K562 (cell line): ENCODE measurements around the gene MAP3K14. TPM values are rescaled to one million over a fixed set of nuclear protein-coding genes. Genes with fewer than 3 reads are reported as not detected.

Experiments used
- ATAC-seq: fragments of 200-7000 bp; cut with Tn5 transposase; 3 replicates; pipeline ENCODE4 v1.9.1; 2020; ENCODE audit warnings: moderate library complexity
- BruUV-seq: library from RNA; stranded (reverse); fragments of 400-500 nt; replicated peaks from 2 replicates; lab custom pipeline; 2021; lab: Mats Ljungman, UMichigan
- CTCF ChIA-PET: fragments of 300-600 bp; formaldehyde crosslinking; extraction: SDS; loops from one replicate; lab custom pipeline; 2021; ENCODE audit warnings: low intra/inter-chr PET ratio; lab: Yijun Ruan, JAX
- POLR2A ChIA-PET: fragments of 300-600, 350-650 bp; sonication (Branson Sonifier 250); formaldehyde crosslinking; extraction: SDS; loops from one replicate; lab custom pipeline; 2021; ENCODE audit warnings: antibody characterized with exemption, inconsistent platforms; lab: Yijun Ruan, JAX
- DNase-seq, 4 experiments: peaks; one replicate each; pipeline versions ENCODE4 v3.0.0 to v3.0.0-alpha.2; 2011 to 2018; ENCODE audit warnings: low spot score in 3 of 4, mixed read lengths in 3 of 4; ENCODE audit errors: extremely low read depth in 1 of 4
- FAIRE-seq: peaks from 2 replicates; lab custom pipeline; 2011; peaks lifted over from hg19 to GRCh38; lab: Jason Lieb, UNC
- H2AFZ ChIP-seq: 2 replicates; pipeline ENCODE4 v1.6.0; 2011; ENCODE audit warnings: low read depth, low read length, control low read depth, inconsistent platforms
- H3K27ac ChIP-seq: fragments of 200-600 bp; 3 replicates; pipeline ENCODE4 v1.8.0; 2011; ENCODE audit warnings: low read depth, mild to moderate bottlenecking, control low read depth, inconsistent platforms, low read length, moderate library complexity, mixed read lengths; ENCODE audit errors: extremely low read depth
- H3K27me3 ChIP-seq, 2 experiments: fragments of 300-600 bp in 1 of 2; 2 replicates in 1 of 2; 3 replicates in 1 of 2; pipeline versions ENCODE4 v1.6.0 to v1.8.0; 2011; ENCODE audit warnings: inconsistent platforms in 2 of 2, low read length in 2 of 2, mild to moderate bottlenecking in 1 of 2, mixed read lengths in 1 of 2, moderate library complexity in 1 of 2; ENCODE audit not compliant: control insufficient read depth in 2 of 2, insufficient read depth in 2 of 2
- H3K36me3 ChIP-seq: fragments of 300-600 bp; 3 replicates; pipeline ENCODE4 v1.8.0; 2011; ENCODE audit warnings: mild to moderate bottlenecking, low read length, inconsistent platforms; ENCODE audit not compliant: control insufficient read depth, insufficient read depth
- H3K4me1 ChIP-seq, 2 experiments: fragments of 200-600 bp in 1 of 2; replicated peaks in 1 of 2; 2 replicates in 1 of 2; 3 replicates in 1 of 2; pipeline versions ENCODE4 v1.5.1 to v1.8.0; 2011; ENCODE audit warnings: inconsistent platforms in 2 of 2, low read length in 2 of 2, mild to moderate bottlenecking in 1 of 2, mixed read lengths in 1 of 2, moderate library complexity in 1 of 2; ENCODE audit not compliant: control insufficient read depth in 2 of 2, insufficient read depth in 2 of 2
- H3K4me2 ChIP-seq: 2 replicates; pipeline ENCODE4 v1.6.1; 2011; ENCODE audit warnings: low read length, control low read depth, inconsistent platforms, mixed read lengths; ENCODE audit not compliant: insufficient read depth
- H3K4me3 ChIP-seq: fragments of 200-600 bp; sonication (generic), shearing (Covaris generic); 2 replicates; pipeline ENCODE4 v1.5.1; 2016; ENCODE audit warnings: control low read depth, inconsistent platforms
- H3K79me2 ChIP-seq: fragments of 200-600 bp; 3 replicates; pipeline ENCODE4 v1.8.0; 2011; ENCODE audit warnings: low read length, inconsistent platforms; ENCODE audit not compliant: control insufficient read depth, insufficient read depth
- H3K9ac ChIP-seq, 2 experiments: 2 replicates each; pipeline versions ENCODE4 v1.6.0 to v1.6.1; 2011; ENCODE audit warnings: low read depth in 2 of 2, low read length in 2 of 2, control low read depth in 1 of 2, inconsistent platforms in 1 of 2, mild to moderate bottlenecking in 1 of 2, mixed read lengths in 1 of 2; ENCODE audit not compliant: insufficient read depth in 1 of 2
- H3K9me1 ChIP-seq: one replicate; pipeline ENCODE4 v1.6.0; 2011; ENCODE audit warnings: inconsistent platforms, mild to moderate bottlenecking, low read length, moderate library complexity; ENCODE audit not compliant: control insufficient read depth, insufficient read depth
- H3K9me3 ChIP-seq: replicated peaks from 2 replicates; pipeline ENCODE4 v1.5.1; 2011; ENCODE audit warnings: low read depth, low read length, inconsistent platforms; ENCODE audit not compliant: control insufficient read depth, insufficient read depth
- H4K20me1 ChIP-seq: replicated peaks from 2 replicates; pipeline ENCODE4 v1.6.1; 2011; ENCODE audit warnings: low read length, inconsistent platforms, mixed read lengths; ENCODE audit not compliant: control insufficient read depth, insufficient read depth
- CLOCK ChIP-seq: fragments of 250-450 bp; sonication (Bioruptor Pico); IDR thresholded peaks from 2 replicates; pipeline ENCODE4 v1.4.0; 2020; ENCODE audit warnings: mild to moderate bottlenecking, moderate library complexity, borderline replicate concordance
- EWSR1 ChIP-seq: fragments of 450-650 bp; IDR thresholded peaks from 2 replicates; pipeline ENCODE4 v1.6.1; 2018; ENCODE audit warnings: borderline replicate concordance, mild to moderate bottlenecking, low read depth, moderate library complexity; ENCODE audit not compliant: partially characterized antibody
- FOSL1 ChIP-seq: fragments of 200-800 bp; sonication (Bioruptor generic); conservative IDR thresholded peaks from 2 replicates; pipeline ENCODE4 v1.6.1; 2016; ENCODE audit warnings: missing genetic modification characterization, missing compliant biosample characterization
- IFI16 ChIP-seq: fragments of 250-450 bp; sonication (Bioruptor Pico); IDR thresholded peaks from 2 replicates; pipeline ENCODE4 v2.1.2; 2022; ENCODE audit warnings: mild to moderate bottlenecking, inconsistent platforms
- POLR2G ChIP-seq: fragments of 200-400 bp; formaldehyde crosslinking; IDR thresholded peaks from 2 replicates; pipeline ENCODE4 v1.6.1; 2017; ENCODE audit warnings: low read depth, mild to moderate bottlenecking, antibody characterized with exemption, low read length, moderate library complexity
- RBFOX2 ChIP-seq: fragments of 200-400 bp; formaldehyde crosslinking; IDR thresholded peaks from 2 replicates; pipeline ENCODE4 v1.6.1; 2017; ENCODE audit warnings: low read depth, mild to moderate bottlenecking, low read length, moderate library complexity
- SMAD3 ChIP-seq: fragments of 450-650 bp; formaldehyde crosslinking; conservative IDR thresholded peaks from 2 replicates; pipeline ENCODE4 v1.4.0; 2020; ENCODE audit warnings: mild to moderate bottlenecking
- SMARCB1 ChIP-seq: IDR thresholded peaks from 2 replicates; pipeline ENCODE4 v1.6.1; 2011; ENCODE audit warnings: improper control_type of control experiment, low read depth; ENCODE audit not compliant: insufficient read length
- TFAP4 ChIP-seq: sonication (generic); formaldehyde crosslinking; IDR thresholded peaks from 2 replicates; pipeline ENCODE4 v1.8.0; 2022; ENCODE audit warnings: missing genetic modification reagents, mild to moderate bottlenecking, moderate library complexity, borderline replicate concordance
- ZNF512 ChIP-seq: IDR thresholded peaks from 2 replicates; pipeline ENCODE4 v1.6.1; 2016; ENCODE audit warnings: missing genetic modification characterization, missing compliant biosample characterization
- WGBS: fragments of 100-300 bp; shearing (Covaris generic); methylation state at CpG from one replicate; pipeline ENCODE4 v1.1.6; 2016; ENCODE audit warnings: low coverage, mixed read lengths; ENCODE audit not compliant: insufficient coverage; ENCODE audit errors: missing lambda C conversion rate; 5-methylcytosine and 5-hydroxymethylcytosine counted together
- in situ Hi-C: fragments of 300-500 bp; cut with MboI; formaldehyde crosslinking; loops from 4 replicates; pipeline ENCODE4 v1.15.0; 2018; ENCODE audit warnings: inconsistent platforms, mixed read lengths
- intact Hi-C: fragments of 100-400 bp; cut with micrococcal nuclease; formaldehyde crosslinking; loops from 2 replicates; pipeline ENCODE4 v1.14.2; 2022
- polyA plus RNA-seq, 8 experiments: library from polyadenylated mRNA; depleted of rRNA in 4 of 8; stranded (reverse) in 5 of 8; unstranded in 3 of 8; fragments of >200 nt; fragmentation: Nextera tagmentation in 2 of 8; fragmentation: Illumina TruSeq in 1 of 8; extraction: Ambion mirVana in 2 of 8; extraction: Trizol in 1 of 8; gene quantifications; 2 replicates each; pipeline versions ENCODE4 v1.2.1 to v1.2.3, GENCODE V29; 2011 to 2014; ENCODE audit warnings: inconsistent platforms in 1 of 8, missing spikeins in 1 of 8
- total RNA-seq, 7 experiments: library from RNA; depleted of rRNA in 6 of 7; stranded (reverse); fragments of >200 nt in 6 of 7; fragmentation: Illumina TruSeq in 2 of 7; extraction: Trizol in 2 of 7; gene quantifications; 2 replicates each; pipeline versions ENCODE4 v1.2.1 to v1.2.3, GENCODE V29; 2011 to 2021; ENCODE audit warnings: low replicate concordance in 1 of 7
- TF ChIP-seq, protein P1 (sequence below), 2 experiments: fragments of 450-650 bp in 1 of 2; sonication (generic) in 1 of 2; formaldehyde crosslinking in 1 of 2; IDR thresholded peaks in 1 of 2; conservative IDR thresholded peaks in 1 of 2; 2 replicates each; pipeline versions ENCODE4 v1.6.1 to v1.8.1; 2016 to 2023; ENCODE audit warnings: mild to moderate bottlenecking in 2 of 2, moderate library complexity in 2 of 2, inconsistent platforms in 1 of 2, missing genetic modification reagents in 1 of 2

MAP3K14 gene
- total and polyA plus RNA-seq, 9 of the 15 experiments (the other 6 are each of a cell fraction or from before 2014, with no cell fraction given) = 0.45 to 8.7 (median 3.2) TPM

GRCh38 chr17:45261577-45262515, 55.0 kb downstream of the MAP3K14 start, which contains the start of gene SPATA32:
Gene SPATA32 (minus strand): TSS chr17:45262094. CDS start chr17:45262016, 78 bp downstream.
- Histone ChIP-seq H3K9me3 (no peaks in the 10 kb centered on the region), H3K4me3 (no peak within 1 kb of the TSS), H3K27ac (no peak within 1 kb of the TSS), H3K36me3 (peaks cover 45% of the 10 kb centered on the region; the same call in 2 of the 3 replicates), H2AFZ (no peak within 1 kb of the TSS), H3K4me2 (no peak within 1 kb of the TSS), H3K9ac (no peak within 1 kb of the TSS; a peak in 2 of 4 replicates), H3K9me1 (no peaks in the 10 kb centered on the region), H3K27me3 (no peaks in the 10 kb centered on the region), H4K20me1 (0 out of 2 replicates have a peak, but pooled peaks cover 6% of the 10 kb centered on the region), H3K79me2 (no peaks in the 10 kb centered on the region), H3K4me1 (peaks cover 0 to 22% of the 10 kb centered on the region in 2 experiments; a peak in 3 of 5 replicates)
- BruUV-seq = no TSS peak
- no peak for ATAC-seq
- ChIA-PET POLR2A (no interaction called here), CTCF (no interaction called here)
- in situ Hi-C loops (no loop called here), intact Hi-C loops (no loop called here)
- no peak for DNase-seq
- no peak for FAIRE-seq
- 92% methylated on average over 35 of the region's 68 CpGs for WGBS
- TF ChIP-seq SMARCB1 (no peak), POLR2G (peak; percentile 65), TFAP4 (CRISPR knock-in tag) (no peak), FOSL1 (tag) (no peak), CLOCK (CRISPR knock-in tag) (no peak), ZNF512 (tag) (no peak), SMAD3 (CRISPR knock-in tag) (no peak), RBFOX2 (peak; percentile 35; the same call in 1 of the 2 replicates), IFI16 (CRISPR knock-in tag) (no peak), EWSR1 (no peak)
- TF ChIP-seq, protein P1, sequence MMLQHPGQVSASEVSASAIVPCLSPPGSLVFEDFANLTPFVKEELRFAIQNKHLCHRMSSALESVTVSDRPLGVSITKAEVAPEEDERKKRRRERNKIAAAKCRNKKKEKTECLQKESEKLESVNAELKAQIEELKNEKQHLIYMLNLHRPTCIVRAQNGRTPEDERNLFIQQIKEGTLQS (IDR thresholded peaks at IDR 0.05) = no peak
- TF ChIP-seq, protein P1 (CRISPR knock-in tag; conservative IDR thresholded peaks at IDR 0.05) = no peak
